ENCODE measurements around the gene AIMP1.
"Not testable (repeated sequence)": the region's sequence is repeated elsewhere in the genome, so short reads cannot be mapped to it uniquely, and the experiment has no call there.

Gene AIMP1

GRCh38 chr4:106312997-106313522 lies 3.3 kb upstream of the AIMP1 start:
- no peak for FAIRE-seq

GRCh38 chr4:106314960-106315359 lies 1.4 kb upstream of the AIMP1 start:
- no peak for FAIRE-seq

- no peak for FAIRE-seq
Observed at GRCh38 chr4:106315476-106315967, 828 bp upstream of the AIMP1 start.

GRCh38 chr4:106316773-106317409 lies 541 bp downstream of the AIMP1 start:
- FAIRE-seq: no peak

- no peak for FAIRE-seq
Observed at GRCh38 chr4:106317815-106318214, 1.5 kb downstream of the AIMP1 start.

- no peak for FAIRE-seq
Observed at GRCh38 chr4:106318511-106318910, 2.2 kb downstream of the AIMP1 start.

GRCh38 chr4:106320235-106320634 lies 3.9 kb downstream of the AIMP1 start:
- FAIRE-seq: no peak

GRCh38 chr4:106321168-106321567 lies 4.8 kb downstream of the AIMP1 start:
- not testable (repeated sequence) for FAIRE-seq

GRCh38 chr4:106321814-106322213 lies 5.5 kb downstream of the AIMP1 start:
- FAIRE-seq: not testable (repeated sequence)

- peak; percentile 71 for FAIRE-seq
Observed at GRCh38 chr4:106323119-106323518, 6.8 kb downstream of the AIMP1 start.

- no peak for FAIRE-seq
Observed at GRCh38 chr4:106325800-106326199, 9.4 kb downstream of the AIMP1 start.

GRCh38 chr4:106329041-106329618 lies 12.8 kb downstream of the AIMP1 start:
- peak; percentile 82 for FAIRE-seq

GRCh38 chr4:106333186-106333585 lies 16.8 kb downstream of the AIMP1 start:
- FAIRE-seq: no peak

- FAIRE-seq: peak; percentile 19
Observed at GRCh38 chr4:106334741-106335470, 18.6 kb downstream of the AIMP1 start.

- FAIRE-seq: no peak
Observed at GRCh38 chr4:106336618-106337017, 20.3 kb downstream of the AIMP1 start.

- no peak for FAIRE-seq
Observed at GRCh38 chr4:106337916-106338315, 21.6 kb downstream of the AIMP1 start.

- FAIRE-seq: no peak
Observed at GRCh38 chr4:106338671-106339070, 22.3 kb downstream of the AIMP1 start.

- no peak for FAIRE-seq
Observed at GRCh38 chr4:106339431-106339830, 23.1 kb downstream of the AIMP1 start.

GRCh38 chr4:106340774-106341173 lies 24.4 kb downstream of the AIMP1 start:
- FAIRE-seq: no peak

GRCh38 chr4:106343865-106344646 lies 27.7 kb downstream of the AIMP1 start:
- no peak for FAIRE-seq

GRCh38 chr4:106344647-106344970 lies 28.3 kb downstream of the AIMP1 start:
- no peak for FAIRE-seq

GRCh38 chr4:106347167-106347566 lies 30.8 kb downstream of the AIMP1 start:
- peak; percentile 89 for FAIRE-seq

GRCh38 chr4:106351016-106351415 lies 34.7 kb downstream of the AIMP1 start:
- FAIRE-seq: no peak
